Progenitor cell of endocrine pancreas (in vitro differentiated cells): ENCODE measurements around the gene ZNF618. TPM values are rescaled to one million over a fixed set of nuclear protein-coding genes. Genes with fewer than 3 reads are reported as not detected.
"Not testable (repeated sequence)": the region's sequence is repeated elsewhere in the genome, so short reads cannot be mapped to it uniquely, and the experiment has no call there.

Source experiments
- DNase-seq: peaks from one replicate; pipeline ENCODE4 v3.0.0; 2021; ENCODE audit warnings: low spot score; ENCODE audit not compliant: unreplicated experiment
- H3K27ac Mint-ChIP-seq: 2 replicates; pipeline ENCODE4 v1.8.0; 2021; ENCODE audit warnings: mild to moderate bottlenecking, moderate library complexity, mixed read lengths
- H3K27me3 Mint-ChIP-seq: 2 replicates; pipeline ENCODE4 v1.8.0; 2021; ENCODE audit warnings: mixed read lengths
- H3K36me3 Mint-ChIP-seq: 2 replicates; pipeline ENCODE4 v1.8.0; 2022; ENCODE audit warnings: mixed read lengths; ENCODE audit not compliant: insufficient read depth
- H3K4me1 Mint-ChIP-seq: 2 replicates; pipeline ENCODE4 v1.8.0; 2021; ENCODE audit warnings: low read depth, mixed read lengths
- H3K4me3 Mint-ChIP-seq: 2 replicates; pipeline ENCODE4 v1.8.0; 2021; ENCODE audit warnings: low read depth, mild to moderate bottlenecking, moderate library complexity, mixed read lengths
- H3K9me3 Mint-ChIP-seq: 2 replicates; pipeline ENCODE4 v1.8.0; 2021; ENCODE audit warnings: low read depth, mixed read lengths
- CTCF ChIP-seq: fragments of 200-600 bp; sonication (generic); IDR thresholded peaks from one replicate; pipeline ENCODE4 v1.5.0; 2021; ENCODE audit warnings: antibody characterized with exemption, mild to moderate bottlenecking; ENCODE audit not compliant: unreplicated experiment
- total RNA-seq: library from RNA; stranded (reverse); gene quantifications from 2 replicates; pipeline ENCODE4 v1.2.1, GENCODE V29; 2021

The ZNF618 gene
- total RNA-seq, 1 donor from 2014 or later = 85.8 TPM

GRCh38 chr9:113996531-113997001 lies 120.5 kb downstream of the ZNF618 start:
- no peak overlapping the region for H3K27ac Mint-ChIP-seq
- TF ChIP-seq CTCF = no peak
- H3K4me3 Mint-ChIP-seq = no peak overlapping the region
- H3K27me3 Mint-ChIP-seq = no peaks in the 10 kb centered on the region
- H3K36me3 Mint-ChIP-seq = peaks cover 7% of the 10 kb centered on the region
- DNase-seq = no peak
- H3K9me3 Mint-ChIP-seq = no peaks in the 10 kb centered on the region
- H3K4me1 Mint-ChIP-seq = no peaks in the 10 kb centered on the region

GRCh38 chr9:113997064-113997463 lies 121.0 kb downstream of the ZNF618 start:
- H3K4me3 Mint-ChIP-seq, H3K9me3 Mint-ChIP-seq, H3K27me3 Mint-ChIP-seq, DNase-seq, H3K27ac Mint-ChIP-seq, H3K36me3 Mint-ChIP-seq, H3K4me1 Mint-ChIP-seq: not testable (repeated sequence)

- no peak overlapping the region for H3K27ac Mint-ChIP-seq
Observed at GRCh38 chr9:113997610-113998009, 121.5 kb downstream of the ZNF618 start.

GRCh38 chr9:113998114-113998513 lies 122.0 kb downstream of the ZNF618 start:
- H3K27ac Mint-ChIP-seq = no peak overlapping the region
- no peak overlapping the region for H3K4me3 Mint-ChIP-seq
- H3K9me3 Mint-ChIP-seq = no peaks in the 10 kb centered on the region
- no peak for TF ChIP-seq CTCF
- no peak for DNase-seq
- peaks cover 7% of the 10 kb centered on the region for H3K36me3 Mint-ChIP-seq
- H3K27me3 Mint-ChIP-seq = no peaks in the 10 kb centered on the region
- H3K4me1 Mint-ChIP-seq = no peaks in the 10 kb centered on the region

More at GRCh38 chr9:113997610-113998009, 121.5 kb downstream of the ZNF618 start:
- Mint-ChIP-seq H3K9me3 (no peaks in the 10 kb centered on the region), H3K36me3 (peaks cover 7% of the 10 kb centered on the region), H3K4me3 (no peak overlapping the region), H3K27me3 (no peaks in the 10 kb centered on the region), H3K4me1 (no peaks in the 10 kb centered on the region)
- TF ChIP-seq CTCF = no peak
- no peak for DNase-seq

GRCh38 chr9:113998525-113999255 lies 122.6 kb downstream of the ZNF618 start:
- Mint-ChIP-seq H3K36me3 (peaks cover 7% of the 10 kb centered on the region), H3K27me3 (no peaks in the 10 kb centered on the region), H3K27ac (no peak overlapping the region), H3K4me1 (no peaks in the 10 kb centered on the region), H3K4me3 (no peak overlapping the region), H3K9me3 (no peaks in the 10 kb centered on the region)
- DNase-seq = no peak
- peak; percentile 14 for TF ChIP-seq CTCF
